HG03457 (cell line): ENCODE data around the gene ARFIP1.
"Not testable (repeated sequence)": the region's sequence is repeated elsewhere in the genome, so short reads cannot be mapped to it uniquely, and the experiment has no call there.

Source experiments
- ATAC-seq: cut with Tn5 transposase; IDR thresholded peaks from one replicate; pipeline ENCODE4 v1.9.1; 2021; ENCODE audit warnings: moderate number of reproducible peaks; ENCODE audit not compliant: unreplicated experiment

ARFIP1 gene

GRCh38 chr4:152843481-152844090 lies 63.8 kb downstream of the ARFIP1 start:
- no peak for ATAC-seq

- no peak for ATAC-seq
Measured at GRCh38 chr4:152847376-152847775, 67.6 kb downstream of the ARFIP1 start.

GRCh38 chr4:152848508-152848907 lies 68.8 kb downstream of the ARFIP1 start:
- no peak for ATAC-seq

- no peak for ATAC-seq
Measured at GRCh38 chr4:152849350-152849749, 69.6 kb downstream of the ARFIP1 start.

GRCh38 chr4:152850377-152850776 lies 70.6 kb downstream of the ARFIP1 start:
- no peak for ATAC-seq

- ATAC-seq, result no peak
Measured at GRCh38 chr4:152851226-152851625, 71.5 kb downstream of the ARFIP1 start.

GRCh38 chr4:152853293-152853692 lies 73.5 kb downstream of the ARFIP1 start:
- ATAC-seq, result no peak

GRCh38 chr4:152854016-152854415 lies 74.3 kb downstream of the ARFIP1 start:
- ATAC-seq, result not testable (repeated sequence)

GRCh38 chr4:152856960-152857359 lies 77.2 kb downstream of the ARFIP1 start:
- no peak for ATAC-seq

GRCh38 chr4:152858934-152859333 lies 79.2 kb downstream of the ARFIP1 start:
- no peak for ATAC-seq

GRCh38 chr4:152860046-152860445 lies 80.3 kb downstream of the ARFIP1 start:
- ATAC-seq, result no peak

GRCh38 chr4:152862608-152863007 lies 82.9 kb downstream of the ARFIP1 start:
- no peak for ATAC-seq

- no peak for ATAC-seq
Measured at GRCh38 chr4:152864361-152864760, 84.6 kb downstream of the ARFIP1 start.

GRCh38 chr4:152866432-152866993 lies 86.8 kb downstream of the ARFIP1 start:
- ATAC-seq, result not testable (repeated sequence)

GRCh38 chr4:152870606-152871005 lies 90.9 kb downstream of the ARFIP1 start:
- ATAC-seq, result no peak

- ATAC-seq, result no peak
Measured at GRCh38 chr4:152875261-152875660, 95.5 kb downstream of the ARFIP1 start.

GRCh38 chr4:152877868-152878267 lies 98.1 kb downstream of the ARFIP1 start:
- ATAC-seq, result no peak

- no peak for ATAC-seq
Measured at GRCh38 chr4:152880263-152880662, 100.5 kb downstream of the ARFIP1 start.

GRCh38 chr4:152881974-152882373 lies 102.2 kb downstream of the ARFIP1 start:
- ATAC-seq, result no peak

GRCh38 chr4:152885185-152885584 lies 105.4 kb downstream of the ARFIP1 start:
- ATAC-seq, result no peak

GRCh38 chr4:152886201-152886600 lies 106.4 kb downstream of the ARFIP1 start:
- ATAC-seq, result no peak

- ATAC-seq, result no peak
Measured at GRCh38 chr4:152887981-152888380, 108.2 kb downstream of the ARFIP1 start.

GRCh38 chr4:152892974-152893373 lies 113.2 kb downstream of the ARFIP1 start:
- ATAC-seq, result no peak
